Measurements from ENCODE around the gene ESD. TPM values are rescaled to one million over a fixed set of nuclear protein-coding genes. Genes with fewer than 3 reads are reported as not detected.

Gene ESD
- total RNA-seq: 129 and 132 TPM in 2 replicates

GRCh38 chr13:46796515-46797474 lies at the start of gene ESD:
ESD (minus strand) TSS chr13:46797161; CDS start chr13:46791413, 5,748 bp downstream.

Other genes starting within 250 kb of the ESD start
- 8.6 and 10.8 TPM in 2 replicates for gene LRCH1, start 244.0 kb downstream of the ESD start, total RNA-seq
- not detected in 2 replicates for gene HTR2A, start 99.9 kb upstream of the ESD start, total RNA-seq

Measured in mammary microvascular endothelial cell (primary cell).